ENCODE results near the gene INPPL1.
A peak's percentile ranks its signal among the peaks of the same experiment; 100 is the strongest.

The INPPL1 gene

GRCh38 chr11:72238492-72239312 lies 14.1 kb downstream of the INPPL1 start:
- no peak overlapping the region for H4K91ac ChIP-seq (ENCODE audit: low read depth, low read length, poor library complexity)
- peak overlapping the region; percentile 96 for H3K23ac ChIP-seq (ENCODE audit: low read depth, low read length, poor library complexity)
- no peak for DNase-seq (ENCODE audit: low spot score)
- peaks cover 9 to 24% of the 10 kb centered on the region in 2 donors for H3K4me1 ChIP-seq (ENCODE audit: control insufficient read depth in 2 of 2, insufficient read depth in 1 of 2, low read depth in 1 of 2, low read length in 2 of 2)
- H3K4me2 ChIP-seq (ENCODE audit: insufficient read depth, low read length, poor library complexity, severe bottlenecking), result peak overlapping the region; percentile 82
- no peak overlapping the region for H2BK12ac ChIP-seq (ENCODE audit: low read length)
- no CpG with 5 or more reads among the region's 28 CpGs for WGBS, 2 donors (ENCODE audit: extremely low coverage in 2 of 2, insufficient read length in 2 of 2, insufficient replicate concordance in 1 of 2)
- no peak overlapping the region for H2BK5ac ChIP-seq (ENCODE audit: low read length)
- H3K4me3 ChIP-seq (ENCODE audit: low read length in 2 of 2), result no peak overlapping the region
- no peak overlapping the region for H2BK120ac ChIP-seq (ENCODE audit: low read depth, low read length)
- H3K27me3 ChIP-seq (ENCODE audit: control insufficient read depth in 3 of 3, insufficient read depth in 3 of 3, low read depth in 1 of 3, low read length in 3 of 3), result peaks cover 30 to 52% (median 48%) of the 10 kb centered on the region in 3 experiments
- H4K8ac ChIP-seq (ENCODE audit: low read depth, low read length), result no peak overlapping the region
- no peak overlapping the region for H3K27ac ChIP-seq (replicated peaks; ENCODE audit: low read length)
- peak overlapping the region; percentile 48 for H2AK5ac ChIP-seq (ENCODE audit: low read depth, low read length)
- peaks cover 27 to 53% of the 10 kb centered on the region in 2 donors for H3K36me3 ChIP-seq (replicated peaks in 1 of 2; ENCODE audit: control insufficient read depth in 2 of 2, insufficient read depth in 2 of 2, low read length in 2 of 2)
- no peak overlapping the region for H2BK15ac ChIP-seq (ENCODE audit: low read length)
- H3K79me1 ChIP-seq (ENCODE audit: low read depth, low read length), result peaks cover 4% of the 10 kb centered on the region
- H3K4ac ChIP-seq (ENCODE audit: low read length), result peak overlapping the region; percentile 10
- peak overlapping the region; percentile 56 for H3K18ac ChIP-seq (ENCODE audit: low read length)
- H3K14ac ChIP-seq (ENCODE audit: low read length), result no peak overlapping the region
- no peak overlapping the region for H3K9ac ChIP-seq (ENCODE audit: low read depth, low read length, poor library complexity)
- H2AFZ ChIP-seq (ENCODE audit: low read length), result no peak overlapping the region
- peaks cover 6 to 18% of the 10 kb centered on the region in 2 donors for H3K9me3 ChIP-seq (replicated peaks in 1 of 2; ENCODE audit: control insufficient read depth in 2 of 2, insufficient read depth in 1 of 2, low read depth in 1 of 2, low read length in 2 of 2)

- no peak for DNase-seq (ENCODE audit: low spot score)
- Histone ChIP-seq H2BK5ac (ENCODE audit: low read length) (no peak overlapping the region), H3K9ac (ENCODE audit: low read depth, low read length, poor library complexity) (peak overlapping the region; percentile 67), H2AFZ (ENCODE audit: low read length) (peak overlapping the region; percentile 87), H3K23ac (ENCODE audit: low read depth, low read length, poor library complexity) (peak overlapping the region; percentile 96), H3K18ac (ENCODE audit: low read length) (peak overlapping the region; percentile 96), H4K8ac (ENCODE audit: low read depth, low read length) (peak overlapping the region; percentile 48), H3K27ac (replicated peaks; ENCODE audit: low read length) (no peak overlapping the region), H3K27me3 (ENCODE audit: control insufficient read depth in 3 of 3, insufficient read depth in 3 of 3, low read depth in 1 of 3, low read length in 3 of 3) (peaks cover 34 to 59% (median 52%) of the 10 kb centered on the region in 3 experiments), H3K14ac (ENCODE audit: low read length) (no peak overlapping the region), H3K4me1 (ENCODE audit: control insufficient read depth in 2 of 2, insufficient read depth in 1 of 2, low read depth in 1 of 2, low read length in 2 of 2) (peaks cover 9 to 24% of the 10 kb centered on the region in 2 donors), H3K9me3 (replicated peaks in 1 of 2; ENCODE audit: control insufficient read depth in 2 of 2, insufficient read depth in 1 of 2, low read depth in 1 of 2, low read length in 2 of 2) (peaks cover 6 to 19% of the 10 kb centered on the region in 2 donors), H3K4me2 (ENCODE audit: insufficient read depth, low read length, poor library complexity, severe bottlenecking) (peak overlapping the region; percentile 82), H3K36me3 (replicated peaks in 1 of 2; ENCODE audit: control insufficient read depth in 2 of 2, insufficient read depth in 2 of 2, low read length in 2 of 2) (peaks cover 22 to 46% of the 10 kb centered on the region in 2 donors), H3K4ac (ENCODE audit: low read length) (no peak overlapping the region), H4K91ac (ENCODE audit: low read depth, low read length, poor library complexity) (no peak overlapping the region), H3K79me1 (ENCODE audit: low read depth, low read length) (peaks cover 4% of the 10 kb centered on the region), H3K4me3 (ENCODE audit: low read length in 2 of 2) (peak overlapping the region in 1 of 2 donors; percentile 71), H2BK15ac (ENCODE audit: low read length) (peak overlapping the region; percentile 61), H2BK12ac (ENCODE audit: low read length) (no peak overlapping the region), H2AK5ac (ENCODE audit: low read depth, low read length) (peak overlapping the region; percentile 19), H2BK120ac (ENCODE audit: low read depth, low read length) (no peak overlapping the region)
- no CpG with 5 or more reads among the region's 25 CpGs for WGBS, 2 donors (ENCODE audit: extremely low coverage in 2 of 2, insufficient read length in 2 of 2, insufficient replicate concordance in 1 of 2)
Observed at GRCh38 chr11:72239313-72239848, 14.8 kb downstream of the INPPL1 start.

GRCh38 chr11:72239849-72240460 lies 15.4 kb downstream of the INPPL1 start:
- peak overlapping the region; percentile 67 for H3K9ac ChIP-seq (ENCODE audit: low read depth, low read length, poor library complexity)
- H3K79me1 ChIP-seq (ENCODE audit: low read depth, low read length), result peaks cover 4% of the 10 kb centered on the region
- no peak overlapping the region for H2BK5ac ChIP-seq (ENCODE audit: low read length)
- peak overlapping the region; percentile 67 for H2BK12ac ChIP-seq (ENCODE audit: low read length)
- H3K27ac ChIP-seq (replicated peaks; ENCODE audit: low read length), result no peak overlapping the region
- H3K14ac ChIP-seq (ENCODE audit: low read length), result peak overlapping the region; percentile 95
- peak overlapping the region; percentile 61 for H2BK15ac ChIP-seq (ENCODE audit: low read length)
- no peak overlapping the region for H2BK120ac ChIP-seq (ENCODE audit: low read depth, low read length)
- peaks cover 12 to 30% of the 10 kb centered on the region in 2 donors for H3K4me1 ChIP-seq (ENCODE audit: control insufficient read depth in 2 of 2, insufficient read depth in 1 of 2, low read depth in 1 of 2, low read length in 2 of 2)
- H3K4me3 ChIP-seq (ENCODE audit: low read length in 2 of 2), result peak overlapping the region; percentile 15 to 62
- peak overlapping the region; percentile 87 for H2AFZ ChIP-seq (ENCODE audit: low read length)
- H3K9me3 ChIP-seq (replicated peaks in 1 of 2; ENCODE audit: control insufficient read depth in 2 of 2, insufficient read depth in 1 of 2, low read depth in 1 of 2, low read length in 2 of 2), result peaks cover 6 to 19% of the 10 kb centered on the region in 2 donors
- H3K23ac ChIP-seq (ENCODE audit: low read depth, low read length, poor library complexity), result peak overlapping the region; percentile 96
- peaks cover 39 to 64% (median 58%) of the 10 kb centered on the region in 3 experiments for H3K27me3 ChIP-seq (ENCODE audit: control insufficient read depth in 3 of 3, insufficient read depth in 3 of 3, low read depth in 1 of 3, low read length in 3 of 3)
- peak overlapping the region; percentile 82 for H3K4me2 ChIP-seq (ENCODE audit: insufficient read depth, low read length, poor library complexity, severe bottlenecking)
- DNase-seq (ENCODE audit: low spot score), result no peak
- no CpG with 5 or more reads among the region's 69 CpGs for WGBS, 2 donors (ENCODE audit: extremely low coverage in 2 of 2, insufficient read length in 2 of 2, insufficient replicate concordance in 1 of 2)
- H3K4ac ChIP-seq (ENCODE audit: low read length), result no peak overlapping the region
- peak overlapping the region; percentile 96 for H3K18ac ChIP-seq (ENCODE audit: low read length)
- H4K91ac ChIP-seq (ENCODE audit: low read depth, low read length, poor library complexity), result no peak overlapping the region
- H4K8ac ChIP-seq (ENCODE audit: low read depth, low read length), result no peak overlapping the region
- H2AK5ac ChIP-seq (ENCODE audit: low read depth, low read length), result peak overlapping the region; percentile 91
- peaks cover 18 to 40% of the 10 kb centered on the region in 2 donors for H3K36me3 ChIP-seq (replicated peaks in 1 of 2; ENCODE audit: control insufficient read depth in 2 of 2, insufficient read depth in 2 of 2, low read length in 2 of 2)

Data from neuronal stem cell (in vitro differentiated cells).